Hepatocyte (in vitro differentiated cells): Measurements from ENCODE around the gene DRG2.

ENCODE experiments used
- CTCF ChIP-seq: fragments of 200-600 bp; sonication (generic); IDR thresholded peaks from 2 replicates; pipeline ENCODE4 v1.5.1; 2016; ENCODE audit warnings: antibody characterized with exemption, mild to moderate bottlenecking; ENCODE audit not compliant: poor library complexity
- EZH2 ChIP-seq: fragments of 200-600 bp; sonication (generic); IDR thresholded peaks from 2 replicates; pipeline ENCODE4 v1.6.1; 2016; ENCODE audit warnings: antibody characterized with exemption, mild to moderate bottlenecking, borderline replicate concordance
- EZH2phosphoT487 ChIP-seq: fragments of 200-600 bp; sonication (generic); IDR thresholded peaks from one replicate; pipeline ENCODE4 v1.6.1; 2018; ENCODE audit warnings: antibody characterized with exemption, mild to moderate bottlenecking, low read depth, moderate library complexity; ENCODE audit not compliant: unreplicated experiment, severe bottlenecking

GRCh38 chr17:18115517-18115916, 27.8 kb downstream of the DRG2 start:
- TF ChIP-seq CTCF (no peak), EZH2 (no peak), EZH2phosphoT487 (no peak)
